ENCODE results near the gene PICALM. TPM values are rescaled to one million over a fixed set of nuclear protein-coding genes. Genes with fewer than 3 reads are reported as not detected.
"Not testable (repeated sequence)": the region's sequence is repeated elsewhere in the genome, so short reads cannot be mapped to it uniquely, and the experiment has no call there.

The PICALM gene, protein sequence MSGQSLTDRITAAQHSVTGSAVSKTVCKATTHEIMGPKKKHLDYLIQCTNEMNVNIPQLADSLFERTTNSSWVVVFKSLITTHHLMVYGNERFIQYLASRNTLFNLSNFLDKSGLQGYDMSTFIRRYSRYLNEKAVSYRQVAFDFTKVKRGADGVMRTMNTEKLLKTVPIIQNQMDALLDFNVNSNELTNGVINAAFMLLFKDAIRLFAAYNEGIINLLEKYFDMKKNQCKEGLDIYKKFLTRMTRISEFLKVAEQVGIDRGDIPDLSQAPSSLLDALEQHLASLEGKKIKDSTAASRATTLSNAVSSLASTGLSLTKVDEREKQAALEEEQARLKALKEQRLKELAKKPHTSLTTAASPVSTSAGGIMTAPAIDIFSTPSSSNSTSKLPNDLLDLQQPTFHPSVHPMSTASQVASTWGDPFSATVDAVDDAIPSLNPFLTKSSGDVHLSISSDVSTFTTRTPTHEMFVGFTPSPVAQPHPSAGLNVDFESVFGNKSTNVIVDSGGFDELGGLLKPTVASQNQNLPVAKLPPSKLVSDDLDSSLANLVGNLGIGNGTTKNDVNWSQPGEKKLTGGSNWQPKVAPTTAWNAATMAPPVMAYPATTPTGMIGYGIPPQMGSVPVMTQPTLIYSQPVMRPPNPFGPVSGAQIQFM
- total RNA-seq = 314 TPM

GRCh38 chr11:86068951-86069407 is at the start of gene PICALM:
Gene PICALM (minus strand): TSS chr11:86069084. CDS start chr11:86068780, 304 bp downstream.
- peak; percentile 99 for ATAC-seq
- DNase-seq (ENCODE audit: low spot score) = peak; percentile 99
- intact Hi-C loops (cut with DNase I) = loop anchor here (10.0 kb wide), 1 partner anchor 126 kb away; no protein-coding TSS in a partner anchor

GRCh38 chr11:86118253-86118652 is 49.4 kb upstream of the PICALM start:
- intact Hi-C loops (cut with DNase I) = no loop called here
- no peak for DNase-seq (ENCODE audit: low spot score)
- no peak for ATAC-seq

DNA sequence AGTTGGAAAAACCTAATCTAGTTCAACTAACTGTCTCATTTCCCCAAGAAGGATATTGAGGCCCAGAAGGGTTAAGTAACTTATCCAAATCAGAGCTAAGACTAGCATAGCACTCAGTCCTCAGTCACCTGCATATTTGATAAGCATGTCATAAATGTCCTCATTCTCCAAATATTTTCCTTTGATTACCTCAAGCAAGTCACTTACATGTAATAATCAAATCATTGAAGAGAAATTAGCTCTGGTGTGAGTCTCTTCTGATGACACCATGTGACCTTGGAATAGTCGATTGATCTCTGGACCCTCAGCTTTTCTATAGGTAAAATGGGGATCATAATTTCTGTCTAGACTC is 48.8 kb upstream of the PICALM start:
- no peak for ATAC-seq
- no peak for DNase-seq (ENCODE audit: low spot score)
- intact Hi-C loops (cut with DNase I) = no loop called here

DNA sequence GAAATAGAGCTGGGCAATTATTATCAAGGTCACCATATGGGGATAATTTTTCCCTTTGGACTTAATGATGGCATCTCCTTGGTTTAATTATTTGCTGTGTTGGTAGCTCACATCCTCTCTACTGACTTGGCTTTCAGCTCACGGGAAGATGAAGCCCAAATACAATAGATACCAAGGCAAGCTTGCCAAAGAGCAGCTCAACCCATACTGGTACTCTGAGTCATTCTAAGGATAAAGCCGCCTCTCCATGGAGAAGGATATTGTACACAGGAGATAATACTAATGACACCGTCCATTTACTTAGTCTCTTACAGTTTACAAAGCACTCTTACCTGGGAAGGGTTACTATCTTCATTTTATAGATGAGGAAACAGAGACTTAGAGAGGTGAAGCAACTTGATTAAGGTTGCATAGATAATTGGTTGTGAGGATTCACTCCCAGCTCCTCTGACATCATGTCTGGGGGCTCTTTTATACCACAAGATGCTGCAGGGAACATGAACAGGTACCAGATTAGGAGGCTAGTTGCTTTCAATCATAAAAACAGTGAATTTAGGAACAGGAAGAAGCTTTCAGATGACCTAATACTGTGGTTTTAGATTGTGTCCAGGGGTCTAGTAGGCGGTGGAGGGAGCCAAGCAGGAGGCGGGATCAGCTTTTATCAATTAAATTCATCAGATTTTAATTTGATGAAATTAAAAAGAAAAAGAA is 48.3 kb upstream of the PICALM start:
- intact Hi-C loops (cut with DNase I) = no loop called here
- no peak for ATAC-seq
- DNase-seq (ENCODE audit: low spot score) = no peak

GRCh38 chr11:86116386-86116726 is 47.5 kb upstream of the PICALM start:
- ATAC-seq (no peak), DNase-seq (ENCODE audit: low spot score) (no peak)
- intact Hi-C loops (cut with DNase I) = no loop called here

DNA sequence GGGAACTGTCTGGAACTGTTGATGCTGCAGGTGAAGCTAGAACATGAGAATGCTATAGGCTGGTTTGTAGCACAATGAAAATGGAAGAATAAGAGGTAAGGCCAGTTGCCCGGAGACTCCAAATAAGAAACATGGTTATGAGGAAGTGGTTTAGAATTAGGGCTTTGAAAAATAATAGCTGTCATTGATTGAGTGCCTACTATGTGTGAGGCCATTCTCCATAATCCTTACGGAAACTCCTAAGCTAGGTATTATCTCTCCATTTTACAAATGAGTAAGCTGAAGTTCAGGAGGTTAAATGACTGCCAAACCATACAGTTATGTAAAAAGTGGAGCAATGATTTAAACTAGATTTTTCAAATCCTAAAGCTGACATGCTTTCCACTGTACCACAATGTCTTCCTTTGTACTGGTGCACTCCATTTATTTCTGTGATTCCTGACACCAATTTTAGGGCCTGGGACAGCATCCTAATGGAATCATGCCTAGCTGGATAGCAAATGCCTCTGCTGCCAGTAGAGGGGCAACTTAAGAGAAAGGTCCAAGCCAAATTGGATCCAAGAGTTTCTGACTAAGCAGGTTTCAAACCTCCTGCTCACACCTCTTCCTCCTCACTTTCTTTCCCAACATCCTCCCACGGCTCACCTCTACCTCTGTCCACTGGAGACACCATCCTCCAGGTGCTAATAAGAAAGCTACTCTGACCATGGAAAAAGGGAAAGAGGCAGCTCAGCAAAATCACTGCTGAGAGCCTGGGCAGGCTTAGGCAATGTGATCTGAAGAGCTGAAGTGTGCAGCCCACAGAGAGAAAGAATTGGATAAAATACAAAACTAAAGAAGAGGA is 46.9 kb upstream of the PICALM start:
- DNase-seq (ENCODE audit: low spot score) (no peak), ATAC-seq (no peak)
- intact Hi-C loops (cut with DNase I) = no loop called here

GRCh38 chr11:86108890-86109638 is 40.2 kb upstream of the PICALM start:
- ATAC-seq = no peak
- intact Hi-C loops (cut with DNase I) = no loop called here
- DNase-seq (ENCODE audit: low spot score) = no peak

GRCh38 chr11:86108191-86108590 is 39.3 kb upstream of the PICALM start:
- DNase-seq (ENCODE audit: low spot score) = no peak
- ATAC-seq = no peak
- intact Hi-C loops (cut with DNase I) = no loop called here

DNA sequence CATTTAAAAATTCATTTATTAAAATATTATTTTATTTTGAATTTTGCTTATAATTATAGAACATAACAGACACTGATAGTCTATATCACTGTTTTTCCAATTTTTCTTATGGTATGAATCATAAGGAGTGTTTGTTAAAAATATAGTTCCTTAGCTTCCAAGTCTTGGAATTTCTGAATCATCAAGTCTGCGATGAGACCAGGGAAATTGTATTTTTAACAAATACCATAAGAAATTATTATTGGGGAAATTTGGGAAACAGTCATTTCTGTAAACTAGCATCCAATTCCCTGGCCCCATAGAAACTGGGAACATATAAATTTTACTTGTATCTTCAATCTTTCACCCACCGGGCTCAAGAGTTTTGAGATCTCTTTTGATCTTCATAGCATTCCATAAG is 38.0 kb upstream of the PICALM start:
- DNase-seq (ENCODE audit: low spot score) = no peak
- no peak for ATAC-seq
- intact Hi-C loops (cut with DNase I) = no loop called here

DNA sequence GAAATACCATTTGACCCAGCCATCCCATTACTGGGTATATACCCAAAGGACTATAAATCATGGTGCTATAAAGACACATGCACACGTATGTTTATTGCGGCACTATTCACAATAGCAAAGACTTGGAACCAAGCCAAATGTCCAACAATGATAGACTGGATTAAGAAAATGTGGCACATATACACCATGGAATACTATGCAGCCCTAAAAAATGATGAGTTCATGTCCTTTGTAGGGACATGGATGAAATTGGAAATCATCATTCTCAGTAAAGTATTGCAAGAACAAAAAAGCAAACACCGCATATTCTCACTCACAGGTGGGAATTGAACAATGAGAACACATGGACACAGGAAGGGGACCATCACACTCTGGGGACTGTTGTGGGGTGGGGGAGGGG is 37.1 kb upstream of the PICALM start:
- DNase-seq (ENCODE audit: low spot score); ATAC-seq; intact Hi-C loops (cut with DNase I): not testable (repeated sequence)

GRCh38 chr11:86105601-86106000 is 36.7 kb upstream of the PICALM start:
- DNase-seq (ENCODE audit: low spot score); intact Hi-C loops (cut with DNase I); ATAC-seq: not testable (repeated sequence)

DNA sequence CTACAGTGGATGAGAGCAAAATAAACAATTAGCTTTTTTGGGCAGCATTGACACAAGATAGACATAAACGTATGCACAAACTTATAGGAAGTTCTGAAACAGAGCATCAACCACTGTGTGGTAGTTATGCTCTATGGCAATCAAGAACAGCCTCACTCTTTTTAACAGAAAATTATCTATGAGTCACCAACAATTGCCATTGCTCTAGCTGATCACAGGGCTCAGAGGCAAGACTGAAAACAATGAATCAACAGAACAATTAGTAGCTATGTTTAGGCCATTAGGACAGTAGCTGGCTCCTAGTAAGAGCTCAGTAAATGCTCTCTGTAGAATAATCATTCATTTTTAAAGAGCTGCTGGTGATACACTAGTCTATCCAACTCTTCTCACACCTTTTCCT is 34.9 kb upstream of the PICALM start:
- ATAC-seq = no peak
- DNase-seq (ENCODE audit: low spot score) = no peak
- intact Hi-C loops (cut with DNase I) = no loop called here

- ATAC-seq (no peak), DNase-seq (ENCODE audit: low spot score) (no peak)
- intact Hi-C loops (cut with DNase I) = no loop called here
Measured at GRCh38 chr11:86101941-86102407, 33.1 kb upstream of the PICALM start.

DNA sequence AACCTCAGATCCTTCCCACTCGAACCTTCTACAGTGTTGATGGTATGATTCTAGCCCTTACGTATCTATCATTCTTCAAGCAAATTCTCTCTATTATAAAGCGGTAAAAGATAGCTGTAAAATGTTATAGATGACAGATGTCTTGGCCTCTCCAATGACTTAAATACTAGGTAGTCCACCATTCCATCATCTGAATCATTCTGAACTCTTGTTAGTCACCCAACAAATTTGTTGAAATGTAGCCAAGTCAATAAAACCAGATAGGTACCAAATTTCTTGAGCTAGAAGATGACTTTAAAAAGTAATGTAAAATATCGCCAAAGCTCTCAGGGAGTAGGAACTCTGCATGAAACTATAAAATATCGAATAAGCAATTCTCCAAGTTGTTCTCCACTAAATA is 32.6 kb upstream of the PICALM start:
- no peak for ATAC-seq
- no peak for DNase-seq (ENCODE audit: low spot score)
- intact Hi-C loops (cut with DNase I) = no loop called here

GRCh38 chr11:86099874-86100273 is 31.0 kb upstream of the PICALM start:
- no peak for ATAC-seq
- intact Hi-C loops (cut with DNase I) = no loop called here

DNA sequence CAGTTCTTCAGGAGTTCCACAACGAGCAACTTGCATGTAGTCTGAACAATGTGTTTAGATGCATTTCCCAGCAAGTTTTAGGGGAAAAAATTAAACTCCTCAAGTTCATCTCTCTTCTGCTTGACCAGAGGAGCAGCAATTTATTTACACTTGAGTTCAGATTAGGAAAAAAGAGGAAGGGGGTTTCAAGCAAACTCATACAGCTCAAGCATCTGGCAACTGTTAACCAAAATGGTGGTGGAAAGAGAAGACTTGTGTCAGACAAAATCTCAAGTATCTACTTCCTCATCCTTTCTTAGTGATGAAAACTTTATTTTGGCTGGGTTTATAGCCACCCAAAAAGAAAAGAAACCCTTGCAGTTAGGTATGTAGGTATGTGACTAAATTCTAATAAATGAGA is 29.1 kb upstream of the PICALM start:
- intact Hi-C loops (cut with DNase I) = no loop called here
- DNase-seq (ENCODE audit: low spot score) (no peak), ATAC-seq (no peak)

More at GRCh38 chr11:86099874-86100273, 31.0 kb upstream of the PICALM start:
- DNase-seq (ENCODE audit: low spot score) = no peak

DNA sequence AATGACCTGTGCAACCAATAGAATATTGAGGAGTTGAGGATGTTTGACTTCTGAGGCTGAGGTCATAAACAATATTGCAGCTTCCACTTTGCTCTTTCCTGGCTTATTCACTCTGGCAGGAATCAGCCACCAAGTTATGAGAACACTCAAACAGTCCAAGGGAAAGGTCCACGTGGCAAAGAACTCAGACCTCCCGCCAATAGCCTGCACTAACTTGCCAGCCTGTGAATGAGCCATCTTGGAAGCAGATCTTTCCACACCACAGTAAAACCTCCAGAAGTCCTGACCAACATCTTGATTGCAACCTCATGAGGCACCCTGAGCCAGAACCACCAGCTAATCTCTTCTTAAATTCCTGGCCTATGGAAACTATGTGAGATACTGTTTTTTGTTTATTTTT is 22.7 kb upstream of the PICALM start:
- no peak for DNase-seq (ENCODE audit: low spot score)
- intact Hi-C loops (cut with DNase I) = no loop called here
- ATAC-seq = peak; percentile 71

GRCh38 chr11:86091086-86091485 is 22.2 kb upstream of the PICALM start:
- intact Hi-C loops (cut with DNase I) = no loop called here
- DNase-seq (ENCODE audit: low spot score) (no peak), ATAC-seq (no peak)
